Measurements from ENCODE around the gene OCRL.

DNA sequence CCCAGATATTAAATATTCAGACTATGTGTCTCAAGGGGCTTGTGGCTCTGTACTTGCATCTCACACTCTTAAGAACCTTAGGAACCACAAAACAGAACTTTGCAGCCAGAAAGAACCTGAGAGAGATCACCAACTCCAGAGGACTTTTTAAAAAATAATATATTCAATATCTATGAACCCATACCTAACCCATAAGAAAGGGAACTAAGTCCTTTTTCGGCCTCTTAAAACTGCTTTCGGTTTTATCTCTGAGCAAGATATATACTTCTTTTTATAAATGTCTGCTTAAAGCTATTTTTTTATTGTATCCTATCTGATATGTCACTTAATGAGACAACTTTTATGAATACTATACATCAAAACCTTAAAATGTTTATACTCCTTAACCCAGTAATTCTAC, 27.6 kb upstream of the OCRL start:
- TF ChIP-seq EZH2 (IDR thresholded peaks at IDR 0.05; ENCODE audit: low read length): no peak
- TF ChIP-seq, protein P1, sequence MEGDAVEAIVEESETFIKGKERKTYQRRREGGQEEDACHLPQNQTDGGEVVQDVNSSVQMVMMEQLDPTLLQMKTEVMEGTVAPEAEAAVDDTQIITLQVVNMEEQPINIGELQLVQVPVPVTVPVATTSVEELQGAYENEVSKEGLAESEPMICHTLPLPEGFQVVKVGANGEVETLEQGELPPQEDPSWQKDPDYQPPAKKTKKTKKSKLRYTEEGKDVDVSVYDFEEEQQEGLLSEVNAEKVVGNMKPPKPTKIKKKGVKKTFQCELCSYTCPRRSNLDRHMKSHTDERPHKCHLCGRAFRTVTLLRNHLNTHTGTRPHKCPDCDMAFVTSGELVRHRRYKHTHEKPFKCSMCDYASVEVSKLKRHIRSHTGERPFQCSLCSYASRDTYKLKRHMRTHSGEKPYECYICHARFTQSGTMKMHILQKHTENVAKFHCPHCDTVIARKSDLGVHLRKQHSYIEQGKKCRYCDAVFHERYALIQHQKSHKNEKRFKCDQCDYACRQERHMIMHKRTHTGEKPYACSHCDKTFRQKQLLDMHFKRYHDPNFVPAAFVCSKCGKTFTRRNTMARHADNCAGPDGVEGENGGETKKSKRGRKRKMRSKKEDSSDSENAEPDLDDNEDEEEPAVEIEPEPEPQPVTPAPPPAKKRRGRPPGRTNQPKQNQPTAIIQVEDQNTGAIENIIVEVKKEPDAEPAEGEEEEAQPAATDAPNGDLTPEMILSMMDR (optimal IDR thresholded peaks at IDR 0.05 in 1 of 3, IDR thresholded peaks at IDR 0.05 in 1 of 3, conservative IDR thresholded peaks at IDR 0.05 in 1 of 3; ENCODE audit: extremely low read depth in 1 of 3, insufficient read depth in 2 of 3, low read length in 3 of 3): no peak

Measured in keratinocyte (primary cell).